Raji (cell line): Measurements from ENCODE around the gene JAK1.

Experiments used
- POLR2A ChIP-seq: IDR thresholded peaks from 2 replicates; pipeline ENCODE4 v1.6.1; 2011; ENCODE audit warnings: low read depth, low read length, control low read depth; ENCODE audit not compliant: insufficient read depth

The JAK1 gene

DNA sequence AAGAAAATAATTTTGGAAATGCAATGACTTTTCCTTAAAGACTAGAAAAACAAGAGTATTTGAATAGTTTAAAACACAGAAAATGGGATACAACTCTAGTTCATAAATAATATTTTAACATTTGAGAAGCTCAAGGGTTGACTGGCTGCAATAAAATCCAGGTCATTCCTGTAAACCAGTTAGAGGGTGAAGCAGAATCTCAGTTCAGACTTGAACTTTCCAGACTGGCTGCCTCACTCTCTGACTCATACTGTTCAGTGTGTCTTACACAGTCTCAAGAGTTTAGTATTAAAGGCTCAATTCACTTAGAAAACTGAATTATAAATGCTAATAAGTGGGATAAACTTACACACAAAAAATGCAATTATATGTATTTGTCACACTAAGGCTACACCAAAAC, 131.6 kb downstream of the JAK1 start:
- TF ChIP-seq POLR2A: no peak

DNA sequence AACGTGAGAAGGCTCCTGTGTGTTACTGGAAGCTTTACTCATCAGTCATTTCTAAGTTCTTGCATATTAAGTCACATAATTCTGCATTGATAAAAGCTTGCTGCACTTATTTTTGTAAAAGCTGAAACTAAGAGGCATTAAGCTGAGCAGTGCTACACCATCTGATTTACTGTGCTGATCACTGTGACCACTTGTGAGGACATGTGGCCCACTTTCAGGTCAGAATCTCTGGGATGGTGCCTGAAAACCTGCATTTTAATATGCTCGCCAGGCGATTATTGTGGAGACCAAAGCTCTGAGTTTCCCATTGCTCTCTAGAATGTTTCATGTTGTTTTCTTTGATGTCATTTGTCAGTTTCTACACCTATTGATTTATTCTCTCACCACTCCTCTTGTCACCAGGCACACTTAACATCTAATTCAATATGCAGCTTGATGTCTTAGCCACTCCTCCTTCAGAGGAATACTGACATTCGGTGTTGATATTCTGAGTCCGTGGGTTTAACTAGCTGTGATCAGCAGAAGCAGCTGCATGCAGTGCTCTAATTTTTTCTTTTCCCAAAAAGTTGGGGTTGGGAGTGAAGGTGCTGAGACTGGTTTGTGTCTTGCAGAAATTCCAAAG, 136.2 kb downstream of the JAK1 start:
- TF ChIP-seq POLR2A: no peak

DNA sequence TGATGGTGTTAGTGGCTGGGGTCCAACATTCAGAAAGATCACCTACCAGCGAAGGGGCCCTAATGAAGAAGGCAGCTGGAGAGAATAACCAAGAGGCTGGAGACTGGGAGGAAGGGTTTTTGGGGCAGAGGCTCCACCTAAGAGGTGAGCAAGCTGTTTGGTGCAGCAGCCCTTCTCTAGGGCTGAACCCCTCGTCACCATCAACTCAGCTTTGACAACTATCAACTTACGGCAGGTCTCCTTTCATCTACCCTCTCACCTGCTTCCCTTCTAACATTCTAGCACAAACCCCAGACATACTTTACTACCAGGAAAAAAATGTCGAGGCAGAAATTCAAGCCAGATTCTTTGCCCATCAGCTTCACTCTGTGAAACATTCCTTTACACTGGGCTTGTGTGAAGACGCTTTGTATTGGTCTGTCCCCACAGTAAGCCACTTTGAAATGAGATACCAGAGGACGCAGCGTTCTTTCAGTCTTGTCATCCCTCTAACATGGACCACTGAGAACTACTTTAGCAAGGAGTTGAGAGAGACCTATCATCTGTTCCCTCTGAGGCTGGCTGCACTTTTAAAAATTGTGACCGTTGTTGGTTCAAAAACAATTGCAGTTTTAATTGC, 136.8 kb downstream of the JAK1 start:
- TF ChIP-seq POLR2A: no peak

DNA sequence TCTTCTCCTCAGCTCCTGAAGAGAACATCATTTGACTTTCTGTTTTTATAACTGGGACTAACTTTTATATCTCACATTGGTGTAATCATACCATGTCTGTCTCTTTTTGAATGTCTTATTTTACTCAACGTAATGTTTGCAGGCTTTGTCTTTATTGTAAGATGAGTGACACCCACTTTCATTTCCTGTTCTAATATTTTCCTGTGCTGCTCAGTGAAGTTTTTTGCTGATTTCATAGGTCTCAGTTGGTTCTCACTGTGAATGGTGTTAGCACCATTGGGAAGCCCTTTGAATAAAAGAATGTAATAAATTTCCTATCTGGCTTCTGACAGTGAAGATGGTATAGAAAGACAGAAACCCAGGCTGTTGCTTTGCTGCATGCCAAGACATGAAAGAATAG, 137.5 kb downstream of the JAK1 start:
- no peak for TF ChIP-seq POLR2A

DNA sequence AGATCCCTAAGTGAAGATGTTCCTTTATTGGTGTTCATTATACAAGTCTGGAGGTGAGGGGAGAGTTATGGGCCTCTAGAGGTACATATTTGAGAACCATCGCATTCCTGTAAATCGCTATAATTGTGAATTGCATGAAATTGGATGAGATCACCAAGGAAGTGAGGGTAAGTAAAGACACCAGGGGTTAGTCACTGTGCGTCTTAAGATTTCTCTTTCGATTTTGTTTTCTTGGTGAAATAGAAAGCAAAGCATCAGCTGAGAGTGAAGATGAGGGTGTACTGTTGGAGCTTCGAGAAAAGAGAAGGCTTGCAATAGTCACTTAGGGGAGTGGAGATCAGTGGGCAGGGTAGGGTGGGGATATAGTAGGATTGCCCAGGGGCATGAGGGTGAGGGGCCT, 139.4 kb downstream of the JAK1 start:
- TF ChIP-seq POLR2A: no peak

DNA sequence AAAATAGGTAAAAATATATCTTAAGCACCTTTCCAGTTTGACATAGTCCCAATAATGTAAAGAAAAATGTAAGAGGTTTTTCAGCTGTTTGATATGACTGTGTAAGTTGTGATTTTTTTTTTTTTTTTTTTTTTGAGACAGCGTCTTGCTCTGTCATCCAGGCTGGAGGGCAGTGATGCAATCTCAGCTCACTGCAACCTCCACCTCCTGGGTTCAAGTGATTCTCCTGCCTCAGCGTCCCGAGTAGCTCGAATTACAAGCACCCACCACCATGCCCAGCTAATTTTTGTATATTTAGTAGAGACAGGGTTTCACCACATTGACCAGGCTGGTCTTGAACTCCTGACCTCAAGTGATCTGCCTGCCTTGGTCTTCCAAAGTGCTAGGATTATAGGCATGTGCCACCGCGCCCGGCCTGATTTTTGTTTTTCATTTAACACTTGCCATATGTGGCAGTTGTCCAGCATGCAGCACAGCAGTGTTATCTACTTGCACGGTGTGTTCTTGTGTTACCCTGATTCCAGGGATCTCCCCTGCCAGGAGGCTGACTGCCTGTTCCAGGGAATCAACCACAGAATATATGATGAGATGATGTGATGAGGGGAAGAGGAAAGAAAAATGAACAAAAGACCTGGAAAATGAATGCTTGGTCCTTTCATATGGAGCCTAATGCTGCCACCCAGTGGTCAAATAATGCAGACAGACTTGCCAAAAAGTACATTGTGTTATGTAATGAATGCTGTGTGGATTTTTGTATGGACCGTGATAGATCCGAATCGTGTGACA, 142.5 kb downstream of the JAK1 start:
- no peak for TF ChIP-seq POLR2A

DNA sequence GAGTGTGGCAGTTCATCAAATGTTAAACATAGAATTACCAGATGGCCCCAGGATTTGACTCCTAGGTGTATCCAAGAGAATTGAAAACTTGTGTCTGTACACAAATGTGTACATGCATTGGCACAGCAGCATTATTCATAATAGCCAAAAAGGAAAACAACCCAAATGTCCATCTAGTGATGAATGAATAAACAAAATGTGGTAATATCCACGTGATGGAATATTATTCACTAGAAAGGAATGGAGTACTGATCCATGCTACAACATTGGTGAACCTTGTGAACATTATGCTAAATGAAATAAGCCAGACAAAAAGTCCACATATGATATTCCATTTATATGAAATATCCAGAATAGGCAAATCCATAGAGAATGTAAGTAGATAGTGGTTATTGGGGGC, 143.7 kb downstream of the JAK1 start:
- TF ChIP-seq POLR2A: no peak

DNA sequence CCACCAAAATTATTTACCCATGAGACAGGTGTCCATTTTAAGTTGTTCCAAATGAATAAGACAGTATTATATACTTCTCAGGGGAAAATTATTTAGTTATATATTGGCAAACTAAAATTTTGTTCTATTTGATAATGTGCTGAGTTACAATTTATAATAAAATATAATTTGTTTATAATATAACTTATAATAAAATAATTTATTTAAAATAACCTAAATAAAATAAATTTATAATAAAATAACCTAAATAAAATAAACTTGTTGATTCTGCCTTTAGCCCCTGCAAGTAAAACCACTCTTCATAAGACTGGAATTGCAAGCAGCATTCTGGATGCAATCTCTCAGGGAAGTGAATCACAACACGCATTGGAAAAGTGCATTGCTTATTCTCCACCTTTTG, 151.9 kb downstream of the JAK1 start:
- no peak for TF ChIP-seq POLR2A

DNA sequence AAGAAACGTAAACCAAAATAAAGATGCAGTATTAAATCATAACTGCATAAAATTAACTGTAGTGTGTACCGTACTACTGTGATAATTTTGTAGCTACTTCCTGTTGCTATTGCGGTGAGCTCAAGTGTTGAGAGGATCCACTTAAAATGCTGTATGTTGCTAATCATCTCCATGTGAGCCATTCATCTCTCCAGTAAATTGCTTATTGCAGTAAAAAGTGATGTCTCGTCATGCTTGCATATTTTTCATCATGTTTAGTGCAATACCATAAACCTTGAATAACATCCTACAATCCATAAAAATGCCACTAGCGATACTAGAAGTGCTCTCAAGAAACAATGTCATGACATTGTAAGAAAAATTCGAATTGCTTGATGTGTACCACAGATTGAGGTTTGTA, 155.2 kb downstream of the JAK1 start:
- TF ChIP-seq POLR2A: no peak

DNA sequence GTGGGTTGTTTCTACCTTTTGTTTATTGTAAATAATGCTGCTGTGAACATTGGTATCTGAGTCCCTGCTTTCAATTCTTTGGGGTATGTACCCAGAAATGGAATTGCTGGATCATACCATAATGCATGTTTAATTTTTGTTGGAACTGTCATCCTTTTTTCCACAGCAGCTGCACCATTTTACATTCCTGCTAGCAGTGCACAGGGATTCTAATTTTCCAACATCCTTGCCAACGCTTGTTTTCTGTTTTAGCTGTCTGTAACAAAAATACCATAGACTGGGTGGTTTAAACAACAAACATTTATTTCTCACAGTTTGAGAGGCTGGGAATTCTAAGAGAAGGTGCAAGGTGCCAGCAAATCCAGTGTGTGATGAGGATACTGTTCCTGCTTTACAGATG, 156.3 kb downstream of the JAK1 start:
- no peak for TF ChIP-seq POLR2A

DNA sequence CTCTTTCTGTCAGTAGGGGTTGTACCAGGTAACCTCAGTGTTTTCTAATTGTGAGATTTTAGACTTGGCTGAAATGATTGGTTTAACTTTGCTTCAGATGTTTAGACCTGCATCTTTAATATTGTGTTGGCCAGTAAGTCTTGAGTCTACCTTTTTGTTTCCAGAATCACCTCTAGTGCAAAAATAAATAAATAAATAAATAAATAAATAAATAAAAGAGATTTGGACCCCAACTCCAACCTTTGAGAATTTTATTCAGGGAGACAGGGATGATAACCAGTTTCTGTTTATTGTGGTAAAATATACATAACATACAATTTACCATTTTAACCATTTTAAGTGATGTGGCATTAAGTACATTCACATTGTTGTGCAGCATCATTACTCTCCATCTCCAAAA, 157.0 kb downstream of the JAK1 start:
- TF ChIP-seq POLR2A: no peak

DNA sequence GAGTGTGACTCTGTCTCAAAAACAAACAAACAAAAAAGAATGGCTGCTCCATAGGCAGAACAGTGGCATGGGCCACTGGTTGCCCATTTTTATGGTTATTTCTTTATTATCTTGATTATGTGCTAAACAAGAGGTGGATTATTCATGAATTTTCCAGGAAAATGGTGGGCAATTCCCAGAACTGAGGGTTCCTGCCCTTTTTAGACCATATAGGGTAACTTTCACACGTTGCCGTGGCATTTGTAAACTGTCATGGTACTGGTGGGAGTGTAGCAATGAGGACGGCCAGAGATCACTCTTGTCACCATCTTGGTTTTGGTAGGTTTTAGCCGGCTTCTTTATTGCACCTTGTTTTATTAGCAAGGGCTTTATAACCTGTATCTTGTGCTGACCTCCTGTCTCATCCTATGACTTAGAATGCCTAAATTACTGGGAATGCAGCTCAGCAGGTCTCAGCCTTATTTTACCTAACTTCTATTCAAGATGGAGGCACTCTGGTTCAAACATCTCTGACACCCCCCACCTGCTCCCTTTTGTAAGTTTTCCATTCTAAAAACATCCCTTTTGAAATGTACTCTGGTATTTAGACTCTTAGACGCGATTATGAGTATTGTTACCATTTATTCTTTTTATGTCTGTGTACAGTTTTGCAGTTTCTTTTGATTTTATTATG, 164.4 kb downstream of the JAK1 start:
- TF ChIP-seq POLR2A: no peak

DNA sequence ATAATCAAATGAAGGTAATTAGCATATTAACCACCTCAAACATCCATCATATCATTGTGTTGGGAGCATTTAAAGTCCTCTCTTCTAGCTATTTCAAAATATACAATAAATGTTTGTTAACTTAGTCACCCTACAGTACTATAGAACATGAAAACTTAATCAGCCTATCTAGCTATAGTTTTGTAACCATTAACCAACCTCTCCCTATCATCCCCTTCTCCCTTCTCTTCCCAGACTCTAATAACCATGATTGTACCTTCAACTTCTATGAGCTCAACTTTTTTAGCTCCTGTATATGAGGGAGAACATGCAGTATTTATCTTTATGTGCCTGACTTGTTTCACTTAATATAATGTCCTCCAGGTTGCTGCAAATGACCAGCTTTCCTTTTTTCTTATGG, 167.5 kb downstream of the JAK1 start:
- TF ChIP-seq POLR2A: no peak

DNA sequence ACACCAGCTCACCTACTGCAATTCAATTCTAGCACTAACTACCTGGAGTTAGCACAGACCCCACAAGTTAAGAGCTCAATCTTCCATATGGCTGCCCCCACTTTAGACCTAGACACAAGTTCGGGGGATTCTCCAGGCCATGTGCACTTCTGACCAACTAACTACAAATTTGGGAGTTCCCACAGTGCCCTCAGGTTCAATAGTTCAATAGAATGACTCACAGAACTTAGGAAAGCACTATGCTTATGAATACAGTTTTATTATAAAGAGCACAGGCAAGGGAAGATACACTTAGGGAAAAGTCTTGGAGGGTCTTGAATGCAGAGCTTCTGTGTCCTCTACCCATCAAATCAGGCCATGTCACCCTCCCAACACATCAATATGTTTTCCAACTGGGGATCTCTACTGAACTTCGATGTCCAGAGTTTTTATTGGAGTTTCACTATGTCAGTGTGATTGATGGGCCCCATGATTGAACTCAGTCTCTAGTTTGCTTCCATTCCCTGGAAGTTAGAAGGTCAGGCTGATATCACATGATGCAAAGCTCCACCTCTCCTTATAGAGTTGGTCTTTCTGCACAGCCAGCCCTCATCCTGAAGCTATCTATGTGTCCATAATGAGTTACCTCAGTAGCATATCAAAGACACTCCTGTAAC, 175.4 kb downstream of the JAK1 start:
- no peak for TF ChIP-seq POLR2A
